ENCODE measurements around the gene RALGPS1. TPM values are rescaled to one million over a fixed set of nuclear protein-coding genes. Genes with fewer than 3 reads are reported as not detected.

RALGPS1 gene
- total RNA-seq, 4 donors from 2014 or later: 7.3 to 22.4 (median 15.4) TPM

GRCh38 chr9:126992427-126992826, 77.8 kb downstream of the RALGPS1 start:
- H3K4me3 ChIP-seq (ENCODE audit: low read depth, poor library complexity, severe bottlenecking): no peak overlapping the region
- DNase-seq (ENCODE audit: low spot score in 2 of 2): no peak
- intact Hi-C loops (cut with DNase I; ENCODE audit: low total_unique reads): no loop called here
- TF ChIP-seq POLR2A (IDR thresholded peaks at IDR 0.05) (no peak), CTCF (IDR thresholded peaks at IDR 0.05) (no peak)

- WGBS, 2 donors: 79 to 90% methylated on average over 2 of the region's 2 CpGs
- no peak for DNase-seq (ENCODE audit: low spot score in 2 of 2)
- no peak overlapping the region for H3K4me3 ChIP-seq (ENCODE audit: low read depth, poor library complexity, severe bottlenecking)
- TF ChIP-seq POLR2A (IDR thresholded peaks at IDR 0.05): no peak
- no peak for TF ChIP-seq CTCF (IDR thresholded peaks at IDR 0.05)
- intact Hi-C loops (cut with DNase I; ENCODE audit: low total_unique reads): no loop called here
These were observed 84.9 kb downstream of the RALGPS1 start for GRCh38 chr9:126999315-127000068.

- TF ChIP-seq CTCF (IDR thresholded peaks at IDR 0.05): no peak
- TF ChIP-seq POLR2A (IDR thresholded peaks at IDR 0.05): no peak
- 68 to 74% methylated on average over 3 of the region's 3 CpGs for WGBS, 2 donors
- intact Hi-C loops (cut with DNase I; ENCODE audit: low total_unique reads): no loop called here
- H3K4me3 ChIP-seq (ENCODE audit: low read depth, poor library complexity, severe bottlenecking): no peak overlapping the region
- DNase-seq (ENCODE audit: low spot score in 2 of 2): no peak
These were observed 90.6 kb downstream of the RALGPS1 start for GRCh38 chr9:127004946-127005769.

- DNase-seq (ENCODE audit: low spot score in 2 of 2): no peak
- WGBS, 2 donors: 91 to 92% methylated on average over 5 of the region's 5 CpGs
- no peak for TF ChIP-seq CTCF (IDR thresholded peaks at IDR 0.05)
- TF ChIP-seq POLR2A (IDR thresholded peaks at IDR 0.05): no peak
- intact Hi-C loops (cut with DNase I; ENCODE audit: low total_unique reads): no loop called here
- no peak overlapping the region for H3K4me3 ChIP-seq (ENCODE audit: low read depth, poor library complexity, severe bottlenecking)
These were observed 91.3 kb downstream of the RALGPS1 start for GRCh38 chr9:127005770-127006314.

GRCh38 chr9:127007638-127008037, 93.1 kb downstream of the RALGPS1 start:
- intact Hi-C loops (cut with DNase I; ENCODE audit: low total_unique reads): no loop called here
- no peak for DNase-seq (ENCODE audit: low spot score in 2 of 2)
- TF ChIP-seq POLR2A (IDR thresholded peaks at IDR 0.05): no peak
- TF ChIP-seq CTCF (IDR thresholded peaks at IDR 0.05): no peak
- WGBS, 2 donors: 90 to 99% methylated on average over 6 of the region's 6 CpGs
- H3K4me3 ChIP-seq (ENCODE audit: low read depth, poor library complexity, severe bottlenecking): no peak overlapping the region

Data from lower leg skin (tissue), 4 donors.